Endodermal cell (in vitro differentiated cells): Measurements from ENCODE around the gene FAM24A. TPM values are rescaled to one million over a fixed set of nuclear protein-coding genes. Genes with fewer than 3 reads are reported as not detected.

Experiments
- DNase-seq: peaks from one replicate; pipeline ENCODE4 v3.0.0-alpha.2; 2017
- H3K27ac ChIP-seq: 2 replicates; pipeline ENCODE4 v1.5.1; 2013; ENCODE audit warnings: mild to moderate bottlenecking, low read depth, low read length, moderate library complexity
- H3K27me3 ChIP-seq: 2 replicates; pipeline ENCODE4 v1.6.1; 2013; ENCODE audit warnings: mild to moderate bottlenecking, low read length, moderate library complexity; ENCODE audit not compliant: insufficient read depth, control insufficient read depth, poor library complexity, severe bottlenecking
- H3K36me3 ChIP-seq: 2 replicates; pipeline ENCODE4 v1.7.0; 2013; ENCODE audit warnings: mild to moderate bottlenecking, low read length, moderate library complexity; ENCODE audit not compliant: control insufficient read depth, insufficient read depth
- H3K4me1 ChIP-seq: one replicate; pipeline ENCODE4 v1.7.0; 2013; ENCODE audit warnings: low read length; ENCODE audit not compliant: control insufficient read depth, insufficient read depth
- H3K4me3 ChIP-seq: 2 replicates; pipeline ENCODE4 v1.5.1; 2013; ENCODE audit warnings: mild to moderate bottlenecking, low read length, moderate library complexity
- H3K9ac ChIP-seq: 2 replicates; pipeline ENCODE4 v1.6.1; 2013; ENCODE audit warnings: mild to moderate bottlenecking, low read length, moderate library complexity; ENCODE audit not compliant: poor library complexity, severe bottlenecking; ENCODE audit errors: extremely low read depth
- H3K9me3 ChIP-seq: 2 replicates; pipeline ENCODE4 v1.6.1; 2013; ENCODE audit warnings: mild to moderate bottlenecking, low read length, moderate library complexity; ENCODE audit not compliant: control insufficient read depth
- H3K27ac Mint-ChIP-seq: 2 replicates; pipeline ENCODE4 v1.8.0; 2020; ENCODE audit warnings: mixed read lengths
- H3K27me3 Mint-ChIP-seq: 2 replicates; pipeline ENCODE4 v1.8.0; 2021; ENCODE audit warnings: mild to moderate bottlenecking, mixed read lengths; ENCODE audit not compliant: insufficient read depth
- H3K36me3 Mint-ChIP-seq: 2 replicates; pipeline ENCODE4 v1.8.0; 2020; ENCODE audit warnings: low read depth, mixed read lengths
- H3K4me1 Mint-ChIP-seq: 2 replicates; pipeline ENCODE4 v1.8.0; 2020; ENCODE audit warnings: mixed read lengths
- H3K4me3 Mint-ChIP-seq: 2 replicates; pipeline ENCODE4 v1.8.0; 2020; ENCODE audit warnings: mild to moderate bottlenecking, moderate library complexity, mixed read lengths
- H3K9me3 Mint-ChIP-seq: 2 replicates; pipeline ENCODE4 v1.8.0; 2020; ENCODE audit warnings: mild to moderate bottlenecking, mixed read lengths
- CTCF ChIP-seq: fragments of 200-600 bp; sonication (generic); conservative IDR thresholded peaks from 2 replicates; pipeline ENCODE4 v1.5.0; 2021; ENCODE audit warnings: antibody characterized with exemption, mild to moderate bottlenecking
- WGBS, 2 experiments: methylation state at CpG; one replicate each; pipeline versions ENCODE4 v1.1.5 to v1.1.7; 2013; ENCODE audit warnings: missing lambda C conversion rate in 2 of 2, mixed read lengths in 1 of 2; ENCODE audit not compliant: insufficient coverage in 1 of 2, insufficient read length in 1 of 2; 5-methylcytosine and 5-hydroxymethylcytosine counted together
- total RNA-seq, 2 donors: library from RNA; stranded (reverse); fragmentation: NEBNext Ultra II Directional in 1 of 2; extraction: Animal tissue kit (Norgen Biotek cat#: 25700) in 1 of 2; gene quantifications; 2 replicates in 1 of 2; 3 replicates in 1 of 2; pipeline ENCODE4 v1.2.1, GENCODE V29; 2021

FAM24A gene
- total RNA-seq, 2 donors from 2014 or later, result not detected

DNA sequence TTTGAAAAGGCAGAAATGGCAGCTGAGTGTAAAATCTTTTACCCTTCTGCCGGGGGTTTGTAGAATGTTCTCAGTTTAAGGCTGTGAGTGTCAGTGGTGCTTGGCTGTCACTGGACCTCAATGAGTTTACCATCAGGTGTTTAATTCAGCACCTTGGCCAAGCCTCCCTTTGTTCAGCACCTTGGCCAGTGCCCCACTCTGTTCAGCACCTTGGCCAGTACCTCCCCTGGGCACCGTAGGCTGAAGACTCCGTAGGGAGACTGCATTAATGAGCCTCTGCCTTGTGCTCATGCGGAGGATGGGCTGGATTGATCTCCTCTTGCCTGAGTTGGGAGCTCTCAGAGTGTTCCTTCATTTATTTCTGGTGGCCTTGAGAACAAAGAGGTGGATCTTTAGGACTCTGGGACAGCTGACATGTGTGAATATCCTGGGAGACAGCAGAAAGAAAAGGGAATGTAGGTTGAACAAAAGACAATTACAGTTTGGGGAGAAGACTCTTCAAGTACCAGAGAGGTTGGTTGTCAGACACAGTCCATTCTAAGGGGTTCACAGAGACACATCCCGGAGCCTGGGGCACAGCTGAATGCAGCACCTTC, 1.6 kb downstream of the FAM24A start:
- Mint-ChIP-seq H3K4me3 (no peak overlapping the region), H3K9me3 (no peaks in the 10 kb centered on the region), H3K27me3 (peaks cover 41% of the 10 kb centered on the region), H3K4me1 (no peaks in the 10 kb centered on the region), H3K27ac (no peak overlapping the region), H3K36me3 (no peaks in the 10 kb centered on the region)
- Histone ChIP-seq H3K27me3 (peaks cover 32% of the 10 kb centered on the region), H3K36me3 (no peaks in the 10 kb centered on the region), H3K4me1 (no peaks in the 10 kb centered on the region), H3K9me3 (no peaks in the 10 kb centered on the region), H3K4me3 (no peak overlapping the region), H3K27ac (no peak overlapping the region), H3K9ac (no peak overlapping the region)
- 24 to 38% methylated on average over 3 to 5 of the region's 5 CpGs for WGBS, 2 experiments
- DNase-seq, result peak; percentile 95
- TF ChIP-seq CTCF, result no peak

GRCh38 chr10:122915700-122916099, 5.3 kb downstream of the FAM24A start:
- WGBS, 2 experiments, result 94% methylated on average over 2 of the region's 2 CpGs; no CpG with 5 or more reads in 1 of the 2 experiments
- H3K4me1 ChIP-seq, result no peaks in the 10 kb centered on the region
- Mint-ChIP-seq H3K27ac (no peak overlapping the region), H3K4me1 (peaks cover 6% of the 10 kb centered on the region), H3K27me3 (peaks cover 24% of the 10 kb centered on the region), H3K36me3 (no peaks in the 10 kb centered on the region), H3K4me3 (no peak overlapping the region), H3K9me3 (peaks cover 6% of the 10 kb centered on the region)
- H3K27me3 ChIP-seq, result peaks cover 17% of the 10 kb centered on the region
- no peaks in the 10 kb centered on the region for H3K9me3 ChIP-seq
- H3K27ac ChIP-seq, result no peak overlapping the region
- H3K36me3 ChIP-seq, result no peaks in the 10 kb centered on the region
- H3K9ac ChIP-seq, result no peak overlapping the region
- no peak for DNase-seq
- no peak overlapping the region for H3K4me3 ChIP-seq
- TF ChIP-seq CTCF, result no peak

DNA sequence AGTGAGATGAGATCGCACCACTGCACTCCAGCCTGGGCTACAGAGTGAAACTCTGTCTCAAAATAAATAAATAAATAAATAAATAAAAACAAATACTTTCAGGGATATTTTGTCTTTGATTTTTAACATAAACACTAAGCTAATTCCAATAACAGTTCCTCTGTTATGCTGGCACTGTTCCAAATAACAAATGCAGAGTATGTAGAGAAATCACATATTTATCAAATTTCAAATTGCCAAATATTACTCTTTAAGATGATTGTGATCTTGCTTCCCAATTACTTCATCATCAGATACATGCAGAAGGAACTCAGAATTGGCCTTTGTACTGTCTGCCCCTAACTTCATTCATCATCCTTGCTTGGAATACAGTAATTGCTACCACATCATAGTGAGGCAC, 19.7 kb downstream of the FAM24A start:
- Mint-ChIP-seq H3K4me3 (no peak overlapping the region), H3K9me3 (peaks cover 3% of the 10 kb centered on the region), H3K4me1 (peaks cover 5% of the 10 kb centered on the region), H3K36me3 (peaks cover 21% of the 10 kb centered on the region), H3K27ac (no peak overlapping the region), H3K27me3 (no peaks in the 10 kb centered on the region)
- DNase-seq, result no peak
- Histone ChIP-seq H3K36me3 (peaks cover 26% of the 10 kb centered on the region), H3K27me3 (no peaks in the 10 kb centered on the region), H3K4me3 (no peak overlapping the region), H3K4me1 (no peaks in the 10 kb centered on the region), H3K9me3 (no peaks in the 10 kb centered on the region), H3K27ac (no peak overlapping the region), H3K9ac (no peak overlapping the region)
- no CpG with 5 or more reads among the region's 1 CpG for WGBS, 2 experiments
- TF ChIP-seq CTCF, result no peak
